Occipital lobe (tissue), 2 donors: ENCODE results near the gene PRSS1. TPM values are rescaled to one million over a fixed set of nuclear protein-coding genes. Genes with fewer than 3 reads are reported as not detected.
"Not testable (repeated sequence)": the region's sequence is repeated elsewhere in the genome, so short reads cannot be mapped to it uniquely, and the experiment has no call there.

Source experiments
- DNase-seq: peaks from one replicate; lab custom pipeline; 2025; lab: John Stamatoyannopoulos, UW
- total RNA-seq: library from RNA; depleted of rRNA; stranded (reverse); fragments of >200 nt; gene quantifications from one replicate; pipeline ENCODE4 v1.2.3, GENCODE V29; 2014

PRSS1 gene
- total RNA-seq, 1 donor from 2014 or later = not detected

DNA sequence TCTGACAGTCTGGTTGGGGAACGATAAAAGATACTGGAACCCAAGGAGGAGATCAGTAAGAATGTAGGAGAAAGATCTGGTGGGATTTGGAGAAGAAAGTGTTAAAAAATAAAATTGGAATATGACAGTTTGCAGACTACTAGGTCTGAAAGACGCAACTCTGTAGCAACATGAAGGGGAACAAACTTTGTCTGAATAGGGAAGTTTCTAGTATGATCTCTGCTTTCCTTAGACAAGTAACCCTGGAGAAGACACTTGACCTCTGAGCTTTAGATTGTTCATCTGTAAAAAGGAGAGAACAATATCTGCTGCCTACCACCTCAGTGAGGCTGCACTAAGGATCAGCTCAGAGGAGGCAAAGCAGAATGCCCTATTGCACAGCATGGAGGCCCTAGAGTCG lies 3.0 kb upstream of the PRSS1 start:
- DNase-seq = no peak

GRCh38 chr7:142748410-142748809 lies 862 bp upstream of the PRSS1 start:
- DNase-seq = not testable (repeated sequence)

DNA sequence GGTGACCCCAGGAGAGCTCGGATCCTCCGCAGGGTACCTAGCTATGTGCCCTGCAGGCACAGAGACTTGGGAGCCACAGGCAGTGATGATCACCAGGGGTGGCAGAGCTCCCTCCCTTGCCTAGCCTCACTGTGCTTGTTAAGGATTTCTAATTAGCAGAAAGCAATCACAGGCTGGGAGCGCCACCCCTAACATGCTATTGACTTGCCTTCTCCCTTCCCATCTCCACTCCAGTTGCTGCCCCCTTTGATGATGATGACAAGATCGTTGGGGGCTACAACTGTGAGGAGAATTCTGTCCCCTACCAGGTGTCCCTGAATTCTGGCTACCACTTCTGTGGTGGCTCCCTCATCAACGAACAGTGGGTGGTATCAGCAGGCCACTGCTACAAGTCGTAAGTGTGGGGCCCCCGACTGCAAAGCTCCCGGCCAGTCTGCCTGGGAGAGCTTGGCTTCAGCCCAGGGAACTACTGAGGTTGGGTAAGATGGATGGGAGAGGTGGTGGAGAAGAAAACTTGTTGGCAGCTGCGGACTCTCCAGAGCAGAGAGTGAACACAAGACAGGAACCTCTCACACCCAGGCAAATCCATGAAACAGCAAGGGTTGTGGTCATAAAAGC lies 1.2 kb downstream of the PRSS1 start:
- DNase-seq = no peak

- DNase-seq = not testable (repeated sequence)
Measured at GRCh38 chr7:142751526-142752175, 2.4 kb downstream of the PRSS1 start.

DNA sequence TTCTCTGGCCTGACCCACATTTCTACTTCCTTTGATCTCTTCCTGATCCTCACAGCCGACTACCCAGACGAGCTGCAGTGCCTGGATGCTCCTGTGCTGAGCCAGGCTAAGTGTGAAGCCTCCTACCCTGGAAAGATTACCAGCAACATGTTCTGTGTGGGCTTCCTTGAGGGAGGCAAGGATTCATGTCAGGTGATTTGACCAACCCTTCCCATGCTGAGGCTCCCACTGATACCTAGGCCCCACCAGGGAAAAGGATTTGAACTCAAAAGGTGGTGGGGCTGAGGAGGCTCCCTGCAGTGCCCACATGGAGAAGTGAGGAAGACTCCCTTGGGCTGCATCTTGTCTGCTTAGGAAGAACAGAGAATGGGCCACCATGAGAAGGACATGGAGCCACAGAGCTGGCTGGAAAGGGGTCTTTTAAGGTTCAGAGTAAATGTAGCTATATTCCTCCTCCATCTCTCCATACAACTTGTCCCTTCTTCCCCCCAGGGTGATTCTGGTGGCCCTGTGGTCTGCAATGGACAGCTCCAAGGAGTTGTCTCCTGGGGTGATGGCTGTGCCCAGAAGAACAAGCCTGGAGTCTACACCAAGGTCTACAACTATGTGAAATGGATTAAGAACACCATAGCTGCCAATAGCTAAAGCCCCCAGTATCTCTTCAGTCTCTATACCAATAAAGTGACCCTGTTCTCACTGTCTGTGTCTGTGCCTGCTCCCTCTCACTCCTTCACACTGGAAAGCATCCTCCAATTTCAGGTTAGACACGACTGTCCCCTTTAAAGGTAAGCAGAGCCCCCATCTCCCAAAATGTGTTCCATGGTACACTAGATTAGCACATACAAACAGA lies 3.3 kb downstream of the PRSS1 start:
- DNase-seq = no peak

GRCh38 chr7:142753366-142753765 lies 4.1 kb downstream of the PRSS1 start:
- DNase-seq = no peak

DNA sequence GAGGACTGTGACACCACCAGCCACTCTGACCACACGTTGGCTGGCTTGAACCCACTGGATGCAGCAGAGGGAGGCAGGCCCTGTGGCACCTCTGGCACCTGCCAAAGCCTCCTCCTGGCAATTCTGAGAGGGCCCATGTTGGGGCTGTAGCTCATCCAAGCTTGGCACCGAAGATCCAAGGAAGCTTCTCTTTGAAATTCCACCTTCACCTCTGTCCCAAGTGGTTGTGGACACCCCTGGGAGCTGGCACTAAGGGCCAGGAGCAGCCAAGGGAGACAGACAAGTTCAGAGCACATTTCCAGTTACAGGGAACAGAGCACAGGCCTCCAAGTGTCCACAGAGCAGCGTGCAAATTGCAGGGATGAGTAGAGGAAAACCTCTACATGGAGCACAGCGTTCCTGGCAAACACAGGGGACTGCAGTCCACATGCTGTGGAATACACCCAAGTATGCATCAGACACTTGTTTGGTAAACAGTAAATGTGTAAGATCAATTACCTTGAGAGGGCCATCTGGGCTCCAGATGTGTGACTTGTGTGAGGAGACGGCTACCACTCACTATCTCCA lies 4.7 kb downstream of the PRSS1 start:
- DNase-seq = not testable (repeated sequence)

GRCh38 chr7:142754681-142755575 lies 5.7 kb downstream of the PRSS1 start:
- DNase-seq = no peak

- DNase-seq = not testable (repeated sequence)
Measured at GRCh38 chr7:142758312-142758711, 9.0 kb downstream of the PRSS1 start.

DNA sequence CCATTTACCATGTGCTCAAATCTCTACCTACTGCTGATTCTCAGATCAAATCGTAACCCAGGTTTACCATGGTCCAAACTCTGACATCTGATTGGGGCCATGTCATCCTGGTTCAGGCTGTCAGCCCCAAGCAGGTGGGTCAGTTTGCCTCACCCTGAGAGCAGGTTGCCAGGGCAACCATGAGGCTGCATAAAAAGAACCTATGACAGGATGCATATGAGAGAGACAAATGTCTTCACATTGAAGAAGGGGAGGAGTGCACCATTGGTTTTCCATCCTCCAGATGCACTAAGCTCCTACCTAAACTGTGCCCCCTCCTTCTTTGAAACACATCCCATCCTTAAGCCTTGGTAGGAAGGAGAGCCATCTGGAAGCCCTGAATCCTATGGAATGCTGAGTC lies 10.2 kb downstream of the PRSS1 start:
- no peak for DNase-seq

- DNase-seq = no peak
Measured at GRCh38 chr7:142760071-142760642, 10.9 kb downstream of the PRSS1 start.

- DNase-seq = not testable (repeated sequence)
Measured at GRCh38 chr7:142761606-142762005, 12.3 kb downstream of the PRSS1 start.

GRCh38 chr7:142762104-142762503 lies 12.8 kb downstream of the PRSS1 start:
- DNase-seq = no peak

- DNase-seq = no peak
Measured at GRCh38 chr7:142767451-142767850, 18.2 kb downstream of the PRSS1 start.

- DNase-seq = no peak
Measured at GRCh38 chr7:142767861-142768260, 18.6 kb downstream of the PRSS1 start.

GRCh38 chr7:142768885-142769284 lies 19.6 kb downstream of the PRSS1 start:
- DNase-seq = not testable (repeated sequence)

DNA sequence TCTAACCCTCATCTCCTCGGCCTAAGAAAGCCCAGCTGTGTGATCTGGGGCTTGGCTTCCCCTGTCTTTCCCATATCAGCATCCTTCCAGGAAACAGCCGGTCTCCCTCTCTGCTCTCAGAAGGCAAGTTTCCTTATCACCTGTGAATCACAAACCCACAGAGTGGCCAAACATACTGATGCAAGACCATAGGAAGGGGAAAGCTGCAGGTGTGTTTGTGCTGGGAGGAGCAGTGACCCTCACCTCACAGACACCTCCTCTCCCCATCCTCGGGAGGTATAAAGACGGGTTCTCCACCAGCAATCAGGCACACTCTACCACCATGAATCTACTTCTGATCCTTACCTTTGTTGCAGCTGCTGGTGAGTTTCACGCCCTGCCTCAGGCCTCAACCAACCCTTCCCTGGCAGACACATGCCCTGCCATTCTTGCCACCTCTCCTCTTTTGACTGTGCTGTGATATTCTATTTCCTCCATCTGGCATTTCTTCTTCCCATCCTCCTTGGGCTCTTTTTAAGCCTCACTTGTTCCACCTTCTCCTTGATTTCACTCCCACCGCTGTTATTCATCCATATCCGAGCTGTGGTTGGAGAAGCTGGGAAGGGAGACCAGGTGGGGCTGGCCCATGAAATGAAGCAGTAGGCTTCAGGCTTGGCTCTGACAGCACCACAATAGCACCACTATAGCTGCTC lies 21.5 kb downstream of the PRSS1 start, which contains the start of gene PRSS2:
TSS of gene PRSS2 (plus strand) at position 310 of the 692 bp plus-strand sequence. CDS start at position 323, 13 bp downstream.
- DNase-seq = no peak

GRCh38 chr7:142771353-142771723 lies 22.1 kb downstream of the PRSS1 start:
- DNase-seq = no peak

GRCh38 chr7:142772051-142772450 lies 22.8 kb downstream of the PRSS1 start:
- DNase-seq = no peak

GRCh38 chr7:142772673-142773072 lies 23.4 kb downstream of the PRSS1 start:
- no peak for DNase-seq
